CD4-positive, alpha-beta T cell treated with Interferon gamma for 1 hour (primary cell): ENCODE data around the gene ADCY6.
A peak's percentile ranks its signal among the peaks of the same experiment; 100 is the strongest.

Experiments used
- DNase-seq: peaks from one replicate; pipeline ENCODE4 v3.0.0-alpha.2; 2020

Gene ADCY6

DNA sequence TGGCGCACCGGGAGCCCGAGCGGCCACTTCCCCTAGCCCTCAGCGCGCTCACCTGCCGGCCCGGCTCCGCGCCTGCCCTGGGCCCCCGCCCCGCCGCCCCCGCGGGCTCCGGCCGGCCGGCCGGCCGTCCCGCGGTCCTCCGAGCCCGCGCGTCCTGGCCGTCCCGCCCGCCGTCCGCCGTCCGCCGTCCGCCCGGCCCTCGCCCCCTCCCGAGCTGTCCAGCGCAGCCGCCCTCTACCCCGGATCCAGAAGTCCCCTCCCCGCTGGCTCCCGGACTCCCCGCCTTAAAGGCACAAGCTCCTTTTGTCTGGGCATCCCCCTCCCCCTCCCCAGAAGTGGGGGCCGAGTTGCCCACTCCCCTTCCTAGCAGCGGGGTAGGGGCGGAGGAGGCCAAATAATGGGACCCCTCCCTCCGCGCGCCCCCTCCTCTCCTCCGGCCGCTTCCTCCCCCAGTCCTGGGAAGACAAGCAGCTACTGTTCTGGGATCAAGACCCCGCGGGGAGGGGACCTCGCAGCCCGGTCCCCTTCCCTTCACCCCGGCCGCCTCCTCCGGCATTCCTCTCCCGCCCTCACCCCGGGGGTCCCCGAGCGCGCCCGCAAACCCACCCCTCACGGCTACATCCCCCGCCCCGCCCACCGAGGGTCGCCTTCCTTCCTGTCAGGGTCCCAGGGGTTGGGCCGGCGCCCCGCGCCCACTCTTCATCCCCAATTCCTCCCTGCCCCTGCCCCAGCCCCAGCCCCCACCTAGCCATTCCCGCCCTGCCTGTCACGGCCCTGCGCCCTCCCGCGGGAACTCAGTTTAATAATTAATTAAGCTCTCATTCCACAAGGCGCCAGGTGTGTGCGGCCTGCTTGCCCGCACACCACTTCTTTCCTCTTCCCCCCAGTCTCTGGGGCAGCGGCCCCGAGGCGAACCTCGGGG is at the start of gene ADCY6:
TSS of gene ADCY6 (minus strand) at position 236 of the 922 bp plus-strand sequence. CDS start 5,655 bp downstream, outside the sequence.
- no peak for DNase-seq

DNA sequence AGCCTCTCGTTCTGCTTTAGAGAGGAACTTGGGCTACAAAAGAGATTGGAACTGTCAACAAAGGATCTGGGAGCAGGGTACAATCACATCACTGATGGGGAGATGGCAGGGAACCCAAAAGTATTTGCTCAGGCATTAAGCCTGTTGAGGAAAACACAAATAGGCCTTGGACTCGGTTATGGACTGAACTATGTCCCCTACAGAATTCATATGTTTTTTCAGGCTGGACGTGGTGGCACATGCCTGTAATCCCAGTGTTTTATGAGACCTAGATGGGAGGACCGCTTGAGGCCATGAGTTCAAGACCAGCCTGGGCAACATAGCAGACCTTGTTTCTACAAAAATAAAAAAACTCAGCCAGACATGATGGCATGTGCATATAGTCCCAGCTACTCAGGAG is 49.2 kb upstream of the ADCY6 start:
- DNase-seq: no peak

GRCh38 chr12:48832321-48833060 is 43.6 kb upstream of the ADCY6 start:
- no peak for DNase-seq

DNA sequence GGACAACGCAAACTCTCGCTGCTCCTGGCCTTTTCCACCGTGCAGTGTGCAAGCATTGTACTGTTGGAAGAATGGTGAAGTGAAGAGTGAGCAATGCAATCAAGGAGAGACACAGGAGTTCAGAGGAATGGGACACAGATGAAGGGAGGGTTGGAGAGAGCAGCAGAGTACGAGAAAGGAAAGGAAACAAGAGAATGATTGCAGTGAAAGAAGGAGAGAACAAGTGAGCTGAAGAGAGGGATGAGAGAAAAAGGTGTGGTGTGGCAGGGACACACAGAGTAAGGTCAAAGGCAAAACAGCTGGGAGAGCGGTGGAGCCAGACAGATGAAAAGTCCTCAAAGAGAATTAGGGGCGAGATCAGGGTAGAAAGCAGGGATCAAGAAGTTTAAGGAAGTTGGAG is 42.4 kb upstream of the ADCY6 start:
- no peak for DNase-seq

GRCh38 chr12:48828841-48829575 is 40.1 kb upstream of the ADCY6 start:
- DNase-seq: no peak

GRCh38 chr12:48828293-48828692 is 39.4 kb upstream of the ADCY6 start:
- DNase-seq: no peak

DNA sequence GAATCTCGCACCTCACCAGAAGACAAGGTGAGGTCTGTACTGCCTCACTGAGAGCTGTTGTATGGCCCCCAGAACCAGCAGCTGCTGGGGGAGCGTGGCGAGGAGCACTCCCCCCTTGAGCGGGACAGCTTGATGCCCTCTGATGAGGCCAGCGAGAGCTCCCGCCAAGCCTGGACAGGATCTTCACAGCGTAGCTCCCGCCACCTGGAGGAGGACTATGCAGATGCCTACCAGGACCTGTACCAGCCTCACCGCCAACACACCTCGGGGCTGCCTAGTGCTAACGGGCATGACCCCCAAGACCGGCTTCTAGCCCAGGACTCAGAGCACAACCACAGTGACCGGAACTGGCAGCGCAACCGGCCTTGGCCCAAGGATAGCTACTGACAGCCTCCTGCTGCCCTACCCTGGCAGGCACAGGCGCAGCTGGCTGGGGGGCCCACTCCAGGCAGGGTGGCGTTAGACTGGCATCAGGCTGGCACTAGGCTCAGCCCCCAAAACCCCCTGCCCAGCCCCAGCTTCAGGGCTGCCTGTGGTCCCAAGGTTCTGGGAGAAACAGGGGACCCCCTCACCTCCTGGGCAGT is 38.7 kb upstream of the ADCY6 start:
- DNase-seq: no peak

- DNase-seq: no peak
Measured at GRCh38 chr12:48827026-48827425, 38.1 kb upstream of the ADCY6 start.

GRCh38 chr12:48826209-48826855 is 37.4 kb upstream of the ADCY6 start:
- DNase-seq: no peak

GRCh38 chr12:48824905-48825304 is 36.0 kb upstream of the ADCY6 start:
- DNase-seq: no peak

- no peak for DNase-seq
Measured at GRCh38 chr12:48824112-48824511, 35.2 kb upstream of the ADCY6 start.

DNA sequence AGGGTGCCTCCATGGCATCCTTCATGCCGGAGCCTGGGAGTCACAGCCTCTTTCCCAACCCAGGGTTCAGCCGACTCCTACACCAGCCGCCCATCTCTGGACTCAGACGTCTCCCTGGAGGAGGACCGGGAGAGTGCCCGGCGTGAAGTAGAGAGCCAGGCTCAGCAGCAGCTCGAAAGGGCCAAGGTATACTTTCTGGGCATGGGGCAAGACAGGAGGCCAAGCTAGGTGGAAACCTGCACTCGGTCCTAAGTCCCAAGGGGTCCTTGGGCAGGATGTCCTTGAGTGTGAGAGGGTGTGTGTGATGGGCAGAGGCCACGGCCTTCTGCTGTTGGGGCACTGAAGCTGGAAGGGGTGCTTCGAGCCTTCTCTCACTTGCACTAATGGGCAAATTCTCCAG is 34.4 kb upstream of the ADCY6 start:
- no peak for DNase-seq

DNA sequence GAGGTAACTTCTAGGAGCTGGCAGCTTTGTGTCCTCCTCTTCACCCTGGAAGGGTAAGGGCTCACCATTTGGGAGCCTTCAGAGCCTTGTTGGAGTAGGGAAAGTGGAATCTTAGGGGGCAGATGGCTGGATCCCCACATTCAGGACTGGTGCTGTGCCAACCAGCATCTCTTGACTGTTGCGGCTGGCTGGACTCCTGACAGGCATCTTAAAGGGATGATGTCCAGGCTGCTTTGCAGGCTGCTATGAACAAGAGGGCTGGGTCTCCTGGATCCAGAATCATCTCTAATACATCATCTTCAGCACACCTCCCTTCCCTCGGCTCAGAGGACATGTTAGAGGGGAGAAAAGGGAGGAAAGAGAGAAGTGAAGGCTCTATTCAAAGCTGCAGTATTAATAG is 33.8 kb upstream of the ADCY6 start:
- no peak for DNase-seq

DNA sequence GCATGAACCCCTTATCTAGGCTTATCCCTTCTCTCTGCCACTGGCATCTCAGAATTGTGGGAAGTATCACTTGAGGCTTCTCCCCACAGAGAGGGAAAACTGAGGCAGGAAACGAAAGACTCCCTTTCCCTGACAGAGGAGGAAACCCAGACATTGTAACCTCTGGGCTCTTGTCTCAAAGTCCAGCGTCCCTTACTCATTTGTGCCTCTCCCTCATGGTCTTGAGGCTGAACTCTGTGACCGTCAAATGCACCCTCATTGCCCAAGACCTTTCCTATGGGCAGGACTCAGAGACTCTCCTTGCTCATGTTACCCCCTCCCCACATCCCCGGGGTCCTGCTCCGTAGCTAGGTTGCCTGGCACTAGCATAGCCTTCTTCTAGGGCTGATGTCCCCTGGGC is 33.2 kb upstream of the ADCY6 start:
- DNase-seq: no peak

DNA sequence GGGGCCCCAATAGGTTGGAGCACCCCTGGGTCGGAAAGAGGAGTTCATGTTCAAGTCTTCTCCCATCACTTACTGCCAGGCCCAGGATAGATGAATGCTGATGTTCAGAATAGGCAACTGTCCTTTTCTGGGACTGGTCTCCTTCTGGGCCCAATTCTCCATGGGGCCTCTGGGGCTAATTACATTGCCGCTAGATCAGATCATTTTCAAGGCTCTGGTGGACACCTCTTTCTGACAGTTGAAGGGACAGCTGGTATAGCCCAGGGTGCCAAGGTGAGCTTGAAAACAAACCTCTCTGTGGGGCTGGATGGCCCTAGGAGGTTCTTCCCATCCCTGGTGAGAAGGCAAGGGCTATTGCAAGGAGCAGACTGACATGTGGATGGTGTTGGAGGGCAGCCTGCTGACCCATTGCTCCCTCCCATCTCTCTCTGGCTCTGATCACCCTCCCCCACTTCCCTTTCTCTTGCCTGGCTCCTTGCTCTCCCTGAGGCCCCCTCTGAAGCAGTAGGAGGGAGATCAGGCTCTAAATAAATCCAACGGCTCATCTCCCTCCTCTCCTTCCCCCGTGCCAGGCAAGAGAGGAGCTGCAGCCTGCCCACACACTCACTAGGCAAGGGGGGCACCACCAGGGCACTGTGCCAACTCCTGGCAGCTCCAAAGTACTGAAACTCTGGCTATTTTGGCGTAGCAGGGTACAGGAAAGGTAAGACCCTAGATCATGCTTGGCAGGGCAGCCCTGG is 31.3 kb upstream of the ADCY6 start:
- no peak for DNase-seq

DNA sequence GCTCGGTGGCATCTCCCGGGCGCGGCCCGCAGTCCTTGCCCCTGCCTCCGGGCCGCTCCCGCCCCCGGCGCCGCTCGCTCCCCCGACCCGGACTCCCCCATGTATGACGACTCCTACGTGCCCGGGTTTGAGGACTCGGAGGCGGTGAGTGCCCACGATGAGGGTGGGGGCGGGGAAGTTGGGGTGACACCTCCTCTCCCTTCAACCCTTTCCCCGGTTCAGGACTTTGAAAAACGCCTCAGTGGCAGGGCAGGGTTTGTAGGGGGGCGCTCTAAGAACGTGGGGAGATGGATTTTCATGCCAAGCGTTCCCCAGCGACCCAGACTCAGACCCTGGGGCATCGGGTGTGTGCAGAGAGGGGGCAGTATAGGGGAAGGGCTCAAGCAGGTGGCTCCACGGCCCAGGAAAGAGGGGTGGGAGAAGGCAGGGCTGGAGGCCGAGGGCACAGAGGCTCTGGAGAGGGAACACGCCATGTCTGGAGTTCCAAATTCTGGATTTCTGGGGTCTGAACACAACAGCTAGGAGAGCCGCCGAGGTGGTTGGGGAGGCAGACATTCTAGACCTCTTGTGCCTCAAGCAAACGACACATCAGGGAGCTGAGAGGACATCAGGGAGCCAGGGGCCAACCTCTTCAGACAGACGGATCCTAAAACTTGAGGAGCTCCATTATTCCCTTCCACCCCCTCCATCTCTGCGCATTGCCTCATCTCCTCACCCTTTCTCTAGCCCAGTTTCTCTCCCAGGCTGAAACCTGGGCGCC is 30.1 kb upstream of the ADCY6 start:
- peak; percentile 42 for DNase-seq

DNA sequence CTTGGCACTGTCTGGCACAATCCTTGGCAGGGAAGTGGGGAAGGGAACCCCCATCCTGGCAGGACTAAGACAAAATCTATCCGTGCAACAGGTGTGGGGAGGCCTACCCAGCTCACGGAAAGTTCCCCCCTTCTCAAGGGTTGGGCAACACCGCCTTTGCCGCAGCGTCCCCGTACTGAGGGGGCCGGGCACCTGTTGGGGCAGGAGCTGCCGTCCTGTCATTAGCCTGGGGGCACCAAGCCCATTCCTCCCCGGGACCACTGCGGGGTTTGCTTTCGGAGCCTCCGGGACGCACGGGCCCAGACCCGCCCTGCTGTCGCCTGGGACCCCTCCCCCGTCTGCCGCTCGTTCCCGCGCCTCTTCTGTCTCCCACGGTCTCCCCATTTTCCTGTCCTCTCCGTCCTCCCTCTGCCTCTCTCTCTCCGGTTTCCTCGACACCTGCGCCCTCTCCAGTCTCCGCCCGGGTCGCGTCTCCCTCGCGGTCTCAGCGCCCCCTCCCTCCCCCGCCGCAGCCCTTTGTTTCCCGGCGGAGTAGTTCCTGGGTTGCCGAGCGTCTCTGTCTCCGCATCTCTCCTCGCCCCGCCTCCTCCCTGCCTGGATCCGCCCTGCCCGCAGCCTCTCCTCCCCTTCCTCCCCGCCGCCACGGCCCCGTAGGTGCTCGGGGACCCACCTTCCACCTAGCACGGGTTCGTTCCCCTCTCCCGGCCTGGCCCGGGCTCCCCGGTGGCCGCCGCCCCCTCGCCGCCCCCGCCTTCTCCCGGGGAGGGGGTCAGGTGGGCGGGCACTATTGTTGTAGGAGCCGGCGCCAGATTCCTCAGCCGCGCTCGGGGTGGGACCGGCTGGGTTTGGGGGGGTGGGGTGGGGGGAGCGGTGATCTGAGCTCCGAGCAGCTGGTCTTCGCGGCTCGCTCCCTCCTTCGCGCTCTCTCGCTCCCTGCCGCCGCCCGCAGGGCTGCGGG is 29.3 kb upstream of the ADCY6 start, which contains the start of gene CACNB3:
TSS of gene CACNB3 (plus strand) at position 624 of the 958 bp plus-strand sequence. CDS start 434 bp downstream, outside the sequence.
- peak; percentile 69 for DNase-seq

DNA sequence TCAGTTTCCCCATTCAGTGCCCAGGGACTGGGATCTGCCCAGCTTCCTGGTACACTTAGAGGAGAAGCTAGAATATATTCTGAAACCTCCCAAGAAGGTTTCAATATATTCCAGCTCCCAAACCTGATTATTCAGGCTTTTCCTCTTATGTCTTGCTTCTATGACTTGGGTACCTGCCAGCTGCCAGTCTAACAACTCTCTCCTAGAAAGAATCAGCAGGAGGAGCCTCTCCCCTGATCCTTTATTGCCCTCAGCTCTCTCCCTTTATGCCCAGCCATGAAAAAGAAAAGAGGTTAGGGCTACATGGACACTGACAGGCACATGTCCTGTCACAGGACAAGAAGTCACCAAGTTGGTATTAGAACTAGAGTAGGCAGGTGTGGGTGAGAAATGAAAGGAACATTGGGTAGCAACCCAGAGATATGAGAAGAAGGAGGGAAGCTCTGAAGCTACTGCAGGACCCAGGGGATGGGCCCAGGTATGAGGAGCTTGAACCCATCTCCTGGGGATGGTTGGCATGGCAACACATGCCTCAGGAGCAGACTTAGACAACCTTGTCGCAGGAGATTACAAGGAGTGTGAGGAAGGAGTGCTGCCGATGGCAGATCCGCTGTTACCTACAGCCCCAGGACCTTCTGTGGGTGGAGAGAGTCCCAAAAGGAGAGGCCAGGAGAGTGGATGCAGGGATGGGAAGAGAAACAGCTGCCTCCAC is 27.4 kb upstream of the ADCY6 start:
- DNase-seq: no peak
